AG09309 (cell line): ENCODE measurements around the gene COPB2.
"Not testable (repeated sequence)": the region's sequence is repeated elsewhere in the genome, so short reads cannot be mapped to it uniquely, and the experiment has no call there.

Experiments used
- DNase-seq: peaks from one replicate; pipeline ENCODE4 v3.0.0-alpha.2; 2010; ENCODE audit warnings: low read depth
- H3K4me3 ChIP-seq: 2 replicates; pipeline ENCODE4 v1.5.1; 2011; ENCODE audit warnings: mild to moderate bottlenecking, low read depth, low read length, moderate library complexity; ENCODE audit not compliant: control insufficient read depth
- CTCF ChIP-seq: IDR thresholded peaks from 2 replicates; pipeline ENCODE4 v1.5.1; 2011; ENCODE audit warnings: mild to moderate bottlenecking, low read depth, low read length, inconsistent platforms; ENCODE audit not compliant: insufficient read depth, control insufficient read depth; ENCODE audit errors: missing control alignments

Gene COPB2

GRCh38 chr3:139396707-139397106 lies 7.3 kb upstream of the COPB2 start:
- no peak for DNase-seq
- TF ChIP-seq CTCF = no peak

GRCh38 chr3:139394116-139394515 lies 4.7 kb upstream of the COPB2 start:
- no peak for DNase-seq
- no peak overlapping the region for H3K4me3 ChIP-seq
- no peak for TF ChIP-seq CTCF

More at GRCh38 chr3:139396707-139397106, 7.3 kb upstream of the COPB2 start:
- no peak overlapping the region for H3K4me3 ChIP-seq

GRCh38 chr3:139388821-139389551 lies 461 bp downstream of the COPB2 start:
- no peak for TF ChIP-seq CTCF
- no peak for DNase-seq
- H3K4me3 ChIP-seq = peak overlapping the region; percentile 74

- peak overlapping the region; percentile 74 for H3K4me3 ChIP-seq
- TF ChIP-seq CTCF = no peak
Observed at GRCh38 chr3:139388077-139388476, 1.4 kb downstream of the COPB2 start.

GRCh38 chr3:139382291-139382690 lies 7.2 kb downstream of the COPB2 start:
- not testable (repeated sequence) for H3K4me3 ChIP-seq, DNase-seq

More at GRCh38 chr3:139388077-139388476, 1.4 kb downstream of the COPB2 start:
- DNase-seq = no peak

GRCh38 chr3:139380575-139380974 lies 8.9 kb downstream of the COPB2 start:
- H3K4me3 ChIP-seq = no peak overlapping the region
- DNase-seq = no peak
- no peak for TF ChIP-seq CTCF

- no peak overlapping the region for H3K4me3 ChIP-seq
- DNase-seq = no peak
- TF ChIP-seq CTCF = no peak
Observed at GRCh38 chr3:139378587-139379241, 10.7 kb downstream of the COPB2 start.
